Muscle layer of colon (tissue), 2 donors: ENCODE results near the gene TPM1.

Experiments
- H3K27ac ChIP-seq: one replicate; pipeline ENCODE4 v1.7.0; 2013; ENCODE audit warnings: low read depth, mild to moderate bottlenecking, low read length, moderate library complexity
- H3K27me3 ChIP-seq, 2 donors: one replicate each; pipeline ENCODE4 v1.7.0; 2013; ENCODE audit warnings: low read length in 2 of 2, mild to moderate bottlenecking in 2 of 2; ENCODE audit not compliant: insufficient read depth in 2 of 2, control insufficient read depth in 1 of 2
- H3K36me3 ChIP-seq: one replicate; pipeline ENCODE4 v1.7.0; 2013; ENCODE audit warnings: mild to moderate bottlenecking, low read length; ENCODE audit not compliant: insufficient read depth
- H3K4me1 ChIP-seq: one replicate; pipeline ENCODE4 v1.7.0; 2013; ENCODE audit warnings: mild to moderate bottlenecking, low read length; ENCODE audit not compliant: insufficient read depth
- H3K4me3 ChIP-seq, 2 donors: one replicate each; pipeline ENCODE4 v1.7.0; 2013; ENCODE audit warnings: low read length in 2 of 2, low read depth in 1 of 2, mild to moderate bottlenecking in 1 of 2, moderate library complexity in 1 of 2
- H3K9ac ChIP-seq: one replicate; pipeline ENCODE4 v1.7.0; 2013; ENCODE audit warnings: low read length
- H3K9me3 ChIP-seq: one replicate; pipeline ENCODE4 v1.7.0; 2013; ENCODE audit warnings: mild to moderate bottlenecking, low read length
- donor health status: abdominal sarcoma.
- donor health status: Adenocarcinoma of cecum.

TPM1 gene

GRCh38 chr15:63072023-63072650 lies 29.6 kb downstream of the TPM1 start:
- Histone ChIP-seq H3K9me3 (no peaks in the 10 kb centered on the region), H3K27ac (no peak overlapping the region), H3K4me3 (no peak overlapping the region), H3K27me3 (no peaks in the 10 kb centered on the region), H3K9ac (no peak overlapping the region), H3K36me3 (peaks cover 44% of the 10 kb centered on the region), H3K4me1 (peaks cover 65% of the 10 kb centered on the region)

- H3K9me3 ChIP-seq, result no peaks in the 10 kb centered on the region
- H3K4me1 ChIP-seq, result peaks cover 58% of the 10 kb centered on the region
- H3K27ac ChIP-seq, result peak overlapping the region; percentile 56
- H3K9ac ChIP-seq, result no peak overlapping the region
- H3K4me3 ChIP-seq, result no peak overlapping the region
- H3K36me3 ChIP-seq, result peaks cover 37% of the 10 kb centered on the region
- H3K27me3 ChIP-seq, result no peaks in the 10 kb centered on the region
These were observed 30.3 kb downstream of the TPM1 start for GRCh38 chr15:63072809-63073277.

- Histone ChIP-seq H3K4me3 (no peak overlapping the region), H3K36me3 (peaks cover 29% of the 10 kb centered on the region), H3K4me1 (peaks cover 50% of the 10 kb centered on the region), H3K27me3 (no peaks in the 10 kb centered on the region), H3K9me3 (no peaks in the 10 kb centered on the region), H3K27ac (peak overlapping the region; percentile 56), H3K9ac (no peak overlapping the region)
These were observed 31.1 kb downstream of the TPM1 start for GRCh38 chr15:63073497-63074172.

- Histone ChIP-seq H3K9me3 (no peaks in the 10 kb centered on the region), H3K4me3 (peak overlapping the region; percentile 17 to 41), H3K9ac (peak overlapping the region; percentile 44), H3K36me3 (peaks cover 16% of the 10 kb centered on the region), H3K27me3 (no peaks in the 10 kb centered on the region), H3K27ac (peak overlapping the region; percentile 81), H3K4me1 (peaks cover 39% of the 10 kb centered on the region)
These were observed 32.8 kb downstream of the TPM1 start for GRCh38 chr15:63075015-63075983.

DNA sequence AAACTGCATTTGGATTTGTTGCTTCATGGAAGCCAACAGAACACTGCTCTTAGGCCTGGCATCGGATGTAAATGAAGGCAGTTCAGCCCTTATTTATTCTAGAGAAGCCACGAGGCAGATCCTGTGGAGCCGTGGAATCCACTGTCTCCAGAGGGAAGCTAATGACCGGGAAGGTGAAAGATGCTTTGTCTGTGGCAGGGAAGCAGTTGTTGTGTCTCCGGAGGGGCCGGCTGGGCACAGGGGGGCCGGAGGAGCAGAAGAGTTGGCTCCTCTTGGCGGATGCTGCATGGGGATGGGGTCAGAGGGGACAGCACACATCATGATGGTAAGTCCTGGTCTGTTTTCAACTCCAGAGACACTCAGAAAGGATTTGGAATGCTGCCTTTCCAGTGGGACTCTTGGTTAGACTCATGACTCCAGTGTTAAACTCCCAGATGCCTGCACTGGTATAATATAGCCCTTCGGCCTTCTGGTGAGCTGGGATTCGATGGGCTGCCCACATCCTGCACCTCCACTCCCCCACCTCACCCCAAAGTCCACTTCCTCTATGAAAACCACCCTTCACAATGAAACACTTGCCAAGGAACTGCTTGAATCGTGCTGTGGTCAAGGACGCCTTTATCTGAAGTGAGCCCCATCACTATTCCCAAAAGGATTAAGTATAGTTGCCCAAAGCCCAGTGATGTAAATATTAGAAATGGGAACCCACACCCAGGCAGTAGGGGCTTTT lies 33.6 kb downstream of the TPM1 start:
- peak overlapping the region; percentile 81 for H3K27ac ChIP-seq
- H3K4me1 ChIP-seq, result peaks cover 48% of the 10 kb centered on the region
- H3K9me3 ChIP-seq, result no peaks in the 10 kb centered on the region
- H3K36me3 ChIP-seq, result peaks cover 8% of the 10 kb centered on the region
- H3K9ac ChIP-seq, result peak overlapping the region; percentile 44
- H3K27me3 ChIP-seq, result no peaks in the 10 kb centered on the region
- peak overlapping the region in 1 of 2 donors; percentile 41 for H3K4me3 ChIP-seq

- Histone ChIP-seq H3K9ac (no peak overlapping the region), H3K9me3 (no peaks in the 10 kb centered on the region), H3K27ac (no peak overlapping the region), H3K4me3 (no peak overlapping the region), H3K36me3 (peaks cover 3% of the 10 kb centered on the region), H3K4me1 (peaks cover 48% of the 10 kb centered on the region), H3K27me3 (no peaks in the 10 kb centered on the region)
These were observed 34.1 kb downstream of the TPM1 start for GRCh38 chr15:63076714-63077046.

DNA sequence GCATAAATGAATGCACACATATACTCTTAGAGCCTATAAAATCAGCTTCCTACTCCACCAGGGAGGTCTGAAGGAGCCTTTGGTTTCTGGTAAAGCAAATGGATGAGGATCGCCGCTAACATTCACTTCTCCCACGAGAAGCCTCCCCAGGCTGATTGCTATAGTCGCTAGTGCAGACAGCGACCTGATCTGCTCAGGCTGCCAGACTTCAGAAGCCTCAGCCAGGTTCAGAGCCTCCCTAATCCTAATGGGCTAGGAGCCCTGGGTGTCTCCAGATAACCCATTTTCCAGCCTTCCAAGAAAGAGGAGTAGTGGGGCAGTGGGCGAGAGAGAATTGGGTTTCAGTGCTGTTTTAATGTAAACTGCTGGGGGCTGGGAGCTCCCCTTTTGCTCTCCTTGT lies 35.4 kb downstream of the TPM1 start:
- H3K9me3 ChIP-seq, result no peaks in the 10 kb centered on the region
- H3K4me3 ChIP-seq, result no peak overlapping the region
- no peaks in the 10 kb centered on the region for H3K36me3 ChIP-seq
- no peak overlapping the region for H3K9ac ChIP-seq
- H3K4me1 ChIP-seq, result peaks cover 52% of the 10 kb centered on the region
- no peaks in the 10 kb centered on the region for H3K27me3 ChIP-seq
- H3K27ac ChIP-seq, result no peak overlapping the region

GRCh38 chr15:63079947-63080626 lies 37.5 kb downstream of the TPM1 start:
- H3K9ac ChIP-seq, result no peak overlapping the region
- no peak overlapping the region for H3K27ac ChIP-seq
- no peaks in the 10 kb centered on the region for H3K36me3 ChIP-seq
- no peaks in the 10 kb centered on the region for H3K27me3 ChIP-seq
- H3K4me1 ChIP-seq, result peaks cover 40% of the 10 kb centered on the region
- no peak overlapping the region for H3K4me3 ChIP-seq
- no peaks in the 10 kb centered on the region for H3K9me3 ChIP-seq

GRCh38 chr15:63080634-63081250 lies 38.2 kb downstream of the TPM1 start:
- peaks cover 33% of the 10 kb centered on the region for H3K4me1 ChIP-seq
- H3K27ac ChIP-seq, result no peak overlapping the region
- H3K36me3 ChIP-seq, result no peaks in the 10 kb centered on the region
- no peak overlapping the region for H3K4me3 ChIP-seq
- H3K27me3 ChIP-seq, result no peaks in the 10 kb centered on the region
- no peaks in the 10 kb centered on the region for H3K9me3 ChIP-seq
- no peak overlapping the region for H3K9ac ChIP-seq

DNA sequence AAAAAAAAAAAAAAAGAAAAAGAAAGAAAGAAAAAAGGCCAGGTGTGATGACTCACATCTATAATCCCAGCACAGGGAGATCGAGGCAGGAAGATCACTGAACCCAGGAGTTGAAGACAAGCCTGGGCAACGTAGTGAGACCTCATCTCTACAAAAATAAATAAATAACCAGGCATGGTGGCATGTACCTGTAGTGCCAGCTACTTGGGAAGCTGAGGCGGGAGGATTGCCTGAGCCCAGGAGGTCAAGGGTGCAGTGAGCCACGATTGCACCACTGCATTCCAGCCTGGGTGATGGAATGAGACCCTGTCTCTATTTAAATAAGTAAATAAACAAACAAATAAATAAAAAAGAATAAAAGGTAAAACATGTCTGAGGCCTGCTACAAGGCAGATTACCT lies 39.8 kb downstream of the TPM1 start:
- peaks cover 24% of the 10 kb centered on the region for H3K4me1 ChIP-seq
- H3K27ac ChIP-seq, result no peak overlapping the region

More for the DNA sequence above, 39.8 kb downstream of the TPM1 start:
- H3K27me3 ChIP-seq, result no peaks in the 10 kb centered on the region
- no peaks in the 10 kb centered on the region for H3K9me3 ChIP-seq
- H3K9ac ChIP-seq, result no peak overlapping the region
- H3K4me3 ChIP-seq, result no peak overlapping the region
- H3K36me3 ChIP-seq, result no peaks in the 10 kb centered on the region
